ENCODE results near the gene NATD1.

NATD1 gene

DNA sequence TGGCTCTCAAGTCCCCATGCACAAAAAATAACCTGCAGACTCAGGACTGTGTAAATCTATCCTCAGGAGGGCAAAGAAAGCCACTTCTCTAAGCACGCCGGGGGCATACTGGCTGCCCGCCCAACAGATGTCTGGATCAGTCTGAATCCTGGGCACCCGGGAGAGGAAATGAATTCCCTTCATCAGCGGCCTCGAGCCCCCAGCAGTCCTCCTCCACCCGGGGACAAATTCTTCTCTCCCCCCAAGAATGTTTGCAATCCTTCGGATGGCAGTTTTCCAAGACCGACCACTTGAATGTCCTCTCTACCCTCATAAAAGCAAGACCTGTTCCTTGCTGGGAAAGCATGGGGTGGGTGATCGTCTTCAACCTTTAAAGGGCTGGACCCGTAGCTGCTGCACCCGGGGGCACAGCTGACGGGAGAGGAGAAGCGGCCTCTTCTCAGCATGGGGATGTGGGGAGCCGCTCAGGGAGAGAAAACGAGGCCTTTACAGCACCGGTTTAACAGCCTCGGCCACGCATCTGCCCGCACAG is 21.9 kb upstream of the NATD1 start:
- TF ChIP-seq, protein P1, sequence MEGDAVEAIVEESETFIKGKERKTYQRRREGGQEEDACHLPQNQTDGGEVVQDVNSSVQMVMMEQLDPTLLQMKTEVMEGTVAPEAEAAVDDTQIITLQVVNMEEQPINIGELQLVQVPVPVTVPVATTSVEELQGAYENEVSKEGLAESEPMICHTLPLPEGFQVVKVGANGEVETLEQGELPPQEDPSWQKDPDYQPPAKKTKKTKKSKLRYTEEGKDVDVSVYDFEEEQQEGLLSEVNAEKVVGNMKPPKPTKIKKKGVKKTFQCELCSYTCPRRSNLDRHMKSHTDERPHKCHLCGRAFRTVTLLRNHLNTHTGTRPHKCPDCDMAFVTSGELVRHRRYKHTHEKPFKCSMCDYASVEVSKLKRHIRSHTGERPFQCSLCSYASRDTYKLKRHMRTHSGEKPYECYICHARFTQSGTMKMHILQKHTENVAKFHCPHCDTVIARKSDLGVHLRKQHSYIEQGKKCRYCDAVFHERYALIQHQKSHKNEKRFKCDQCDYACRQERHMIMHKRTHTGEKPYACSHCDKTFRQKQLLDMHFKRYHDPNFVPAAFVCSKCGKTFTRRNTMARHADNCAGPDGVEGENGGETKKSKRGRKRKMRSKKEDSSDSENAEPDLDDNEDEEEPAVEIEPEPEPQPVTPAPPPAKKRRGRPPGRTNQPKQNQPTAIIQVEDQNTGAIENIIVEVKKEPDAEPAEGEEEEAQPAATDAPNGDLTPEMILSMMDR (IDR thresholded peaks at IDR 0.05; ENCODE audit: insufficient read depth, low read depth, low read length, missing control alignments): no peak
- peak overlapping the region; percentile 53 for H3K4me3 ChIP-seq (ENCODE audit: low read length)
- no peak for DNase-seq (ENCODE audit: low read depth)

- peak; percentile 79 for DNase-seq (ENCODE audit: low read depth)
- H3K4me3 ChIP-seq (ENCODE audit: low read length): no peak overlapping the region
- TF ChIP-seq, protein P1 (IDR thresholded peaks at IDR 0.05; ENCODE audit: insufficient read depth, low read depth, low read length, missing control alignments): no peak
Observed at GRCh38 chr17:21272881-21273792, 19.9 kb upstream of the NATD1 start.

GRCh38 chr17:21272250-21272649 is 19.0 kb upstream of the NATD1 start:
- no peak for DNase-seq (ENCODE audit: low read depth)
- H3K4me3 ChIP-seq (ENCODE audit: low read length): no peak overlapping the region
- TF ChIP-seq, protein P1 (IDR thresholded peaks at IDR 0.05; ENCODE audit: insufficient read depth, low read depth, low read length, missing control alignments): no peak

DNA sequence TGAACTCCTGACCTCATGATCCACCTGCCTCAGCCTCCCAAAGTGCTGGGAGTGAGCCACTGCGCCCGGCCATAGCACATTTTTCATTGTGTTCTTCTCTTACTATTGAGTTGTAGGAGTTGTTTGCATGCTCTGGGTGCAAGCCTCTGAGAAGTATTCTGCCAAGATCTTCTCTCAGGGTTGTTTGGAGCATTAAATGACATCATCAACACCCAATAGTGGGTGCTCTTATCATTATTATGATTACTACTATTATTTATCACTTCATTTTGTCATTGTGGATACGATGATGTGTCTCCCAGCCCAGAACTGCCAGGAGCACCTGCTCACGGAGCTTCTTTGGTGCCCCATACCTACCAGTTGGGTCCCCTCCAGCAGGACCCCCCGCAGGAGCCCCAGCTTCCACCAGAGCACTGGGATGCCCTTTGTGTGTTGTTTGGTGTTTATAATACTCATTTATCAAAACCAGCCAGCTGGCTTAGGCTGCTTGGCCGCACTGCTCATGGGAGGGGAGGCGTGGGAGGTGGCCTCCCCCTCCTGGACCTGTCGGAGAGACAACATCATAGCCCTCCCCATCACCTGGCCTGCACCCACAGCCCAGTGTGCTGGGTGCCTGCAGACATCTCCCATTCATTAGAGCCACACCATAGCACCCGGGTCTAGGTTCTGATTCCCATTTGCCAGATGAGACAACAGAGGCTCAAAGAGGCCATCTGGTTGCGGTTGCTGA is 18.4 kb upstream of the NATD1 start:
- no peak overlapping the region for H3K4me3 ChIP-seq (ENCODE audit: low read length)
- TF ChIP-seq, protein P1 (IDR thresholded peaks at IDR 0.05; ENCODE audit: insufficient read depth, low read depth, low read length, missing control alignments): no peak
- DNase-seq (ENCODE audit: low read depth): no peak

- DNase-seq (ENCODE audit: low read depth): no peak
- TF ChIP-seq, protein P1 (IDR thresholded peaks at IDR 0.05; ENCODE audit: insufficient read depth, low read depth, low read length, missing control alignments): no peak
- no peak overlapping the region for H3K4me3 ChIP-seq (ENCODE audit: low read length)
Observed at GRCh38 chr17:21269394-21269793, 16.2 kb upstream of the NATD1 start.

- TF ChIP-seq, protein P1 (IDR thresholded peaks at IDR 0.05; ENCODE audit: insufficient read depth, low read depth, low read length, missing control alignments): no peak
- no peak overlapping the region for H3K4me3 ChIP-seq (ENCODE audit: low read length)
- peak; percentile 69 for DNase-seq (ENCODE audit: low read depth)
Observed at GRCh38 chr17:21268596-21269188, 15.5 kb upstream of the NATD1 start.

All from epithelial cell of esophagus (primary cell).